Transverse colon (tissue), 4 donors: Measurements from ENCODE around the gene RAB3A. TPM values are rescaled to one million over a fixed set of nuclear protein-coding genes. Genes with fewer than 3 reads are reported as not detected.

Source experiments
- DNase-seq: peaks from one replicate; pipeline ENCODE4 v3.0.0-alpha.2; 2019
- H3K27ac ChIP-seq, 4 donors: fragments of 200-600 bp; sonication (generic); 2 replicates each; pipeline ENCODE4 v1.5.1; 2016 to 2018; ENCODE audit warnings: inconsistent platforms in 4 of 4
- H3K27me3 ChIP-seq: fragments of 200-600 bp; sonication (generic); 2 replicates; pipeline ENCODE4 v1.5.1; 2017; ENCODE audit warnings: inconsistent platforms
- H3K36me3 ChIP-seq, 4 donors: fragments of 200-600 bp; sonication (generic); 2 replicates each; pipeline ENCODE4 v1.5.1; 2017 to 2019; ENCODE audit warnings: inconsistent platforms in 4 of 4
- H3K4me1 ChIP-seq, 4 donors: fragments of 200-600 bp; sonication (generic); 2 replicates each; pipeline ENCODE4 v1.5.1; 2017 to 2020; ENCODE audit warnings: inconsistent platforms in 4 of 4
- H3K4me3 ChIP-seq, 4 donors: fragments of 200-600 bp; sonication (generic); 1 replicate in 1 of 4; 2 replicates in 3 of 4; pipeline versions ENCODE4 v1.5.1 to v1.6.1; 2017 to 2019; ENCODE audit warnings: inconsistent platforms in 4 of 4
- H3K9me3 ChIP-seq, 2 donors: fragments of 200-600 bp; sonication (generic); 2 replicates each; pipeline ENCODE4 v1.5.1; 2017 to 2019; ENCODE audit warnings: inconsistent platforms in 2 of 2
- EP300 ChIP-seq: sonication (generic); formaldehyde crosslinking; IDR thresholded peaks from one replicate; pipeline ENCODE4 v1.6.1; 2017; ENCODE audit warnings: antibody characterized with exemption, low read depth
- POLR2A ChIP-seq: fragments of 450-650 bp; IDR thresholded peaks from one replicate; pipeline ENCODE4 v1.6.1; 2016; ENCODE audit warnings: antibody characterized with exemption, mild to moderate bottlenecking, moderate library complexity
- POLR2AphosphoS5 ChIP-seq, 3 donors: sonication (generic); formaldehyde crosslinking; IDR thresholded peaks; one replicate each; pipeline ENCODE4 v1.6.1; 2016; ENCODE audit warnings: antibody characterized with exemption in 3 of 3
- WGBS, 2 donors: methylation state at CpG; one replicate each; pipeline ENCODE4 v1.1.5; 2018; ENCODE audit warnings: low coverage in 1 of 2; 5-methylcytosine and 5-hydroxymethylcytosine counted together
- in situ Hi-C, 4 donors: fragments of 200-750 bp; cut with MboI; loops; one replicate each; pipeline versions ENCODE4 v1.15.0 to v1.15.1; 2017; ENCODE audit warnings: low sequenced_read_pairs in 3 of 4, low pct_ligation_motif_present in 1 of 4, low pct_unique_long_range_greater_than_20kb in 1 of 4
- intact Hi-C: fragments of 100-400 bp; cut with DNase I; formaldehyde crosslinking; loops from one replicate; pipeline ENCODE4 v1.15.1; 2023; ENCODE audit warnings: low total_unique reads
- total RNA-seq, 4 donors: library from RNA; depleted of rRNA; stranded (reverse); fragments of >200 nt; gene quantifications; one replicate each; pipeline ENCODE4 v1.1.0, GENCODE V29; 2016
- TF ChIP-seq, protein P1 (sequence below), 5 experiments: fragments of 200-600 bp in 3 of 5; fragments of 450-650 bp in 2 of 5; sonication (generic) in 3 of 5; IDR thresholded peaks; 1 replicate in 2 of 5; 2 replicates in 3 of 5; pipeline ENCODE4 v1.5.1; 2016 to 2017; ENCODE audit warnings: antibody characterized with exemption in 5 of 5, inconsistent platforms in 3 of 5, mild to moderate bottlenecking in 2 of 5, moderate library complexity in 1 of 5

Gene RAB3A
- total RNA-seq, 4 donors from 2014 or later, result 2.2 to 8.6 (median 3.8) TPM; not detected in 1

DNA sequence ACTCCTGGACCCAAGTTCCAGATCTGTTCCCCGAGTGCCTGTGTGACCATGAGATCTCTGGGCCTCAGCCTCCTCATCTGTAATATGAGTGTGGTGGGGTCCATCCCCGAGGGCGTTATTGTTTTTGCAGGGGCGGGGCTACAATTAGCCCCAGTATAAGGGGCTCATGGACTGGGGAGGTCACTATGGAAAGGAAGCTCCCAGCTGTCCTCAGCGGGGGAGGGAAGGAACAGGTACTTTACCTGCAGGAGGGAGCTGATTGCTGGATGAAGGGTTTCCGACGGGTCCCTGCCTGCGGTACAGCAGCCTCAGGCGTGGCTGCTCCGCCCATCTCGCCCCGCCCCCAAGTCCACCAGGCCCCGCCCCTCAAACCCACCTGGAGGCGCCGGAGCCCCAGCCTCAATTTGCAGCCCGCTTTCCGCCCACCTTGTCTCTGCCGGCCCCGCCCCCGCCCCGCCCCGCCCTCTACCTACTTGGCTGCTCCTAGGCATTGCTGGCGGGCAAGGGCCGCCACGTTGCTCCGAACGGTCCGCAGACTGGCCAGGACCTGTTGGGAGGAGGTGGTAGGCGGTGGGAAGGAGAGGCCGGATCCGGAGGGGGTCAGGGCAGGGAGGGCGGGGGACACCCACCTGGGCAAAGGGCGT lies 16.9 kb upstream of the RAB3A start:
- intact Hi-C loops, result no loop called here
- in situ Hi-C loops, result loop anchor here in 1 of 4 donors (25.0 kb wide), 1 partner anchor 117 kb away; the partner anchor contains the start of gene PGPEP1
- H3K9me3 ChIP-seq, result no peaks in the 10 kb centered on the region
- no peaks in the 10 kb centered on the region for H3K36me3 ChIP-seq
- H3K27me3 ChIP-seq, result peaks cover 38% of the 10 kb centered on the region
- no peak overlapping the region for H3K27ac ChIP-seq
- TF ChIP-seq POLR2AphosphoS5 (IDR thresholded peaks at IDR 0.05), result no peak
- H3K4me1 ChIP-seq, result peaks cover 0 to 21% (median 13%) of the 10 kb centered on the region in 4 donors
- WGBS, 2 donors, result 13% methylated on average over 14 of the region's 33 CpGs; no CpG with 5 or more reads in 1 of the 2 donors
- DNase-seq, result no peak
- no peak overlapping the region for H3K4me3 ChIP-seq

DNA sequence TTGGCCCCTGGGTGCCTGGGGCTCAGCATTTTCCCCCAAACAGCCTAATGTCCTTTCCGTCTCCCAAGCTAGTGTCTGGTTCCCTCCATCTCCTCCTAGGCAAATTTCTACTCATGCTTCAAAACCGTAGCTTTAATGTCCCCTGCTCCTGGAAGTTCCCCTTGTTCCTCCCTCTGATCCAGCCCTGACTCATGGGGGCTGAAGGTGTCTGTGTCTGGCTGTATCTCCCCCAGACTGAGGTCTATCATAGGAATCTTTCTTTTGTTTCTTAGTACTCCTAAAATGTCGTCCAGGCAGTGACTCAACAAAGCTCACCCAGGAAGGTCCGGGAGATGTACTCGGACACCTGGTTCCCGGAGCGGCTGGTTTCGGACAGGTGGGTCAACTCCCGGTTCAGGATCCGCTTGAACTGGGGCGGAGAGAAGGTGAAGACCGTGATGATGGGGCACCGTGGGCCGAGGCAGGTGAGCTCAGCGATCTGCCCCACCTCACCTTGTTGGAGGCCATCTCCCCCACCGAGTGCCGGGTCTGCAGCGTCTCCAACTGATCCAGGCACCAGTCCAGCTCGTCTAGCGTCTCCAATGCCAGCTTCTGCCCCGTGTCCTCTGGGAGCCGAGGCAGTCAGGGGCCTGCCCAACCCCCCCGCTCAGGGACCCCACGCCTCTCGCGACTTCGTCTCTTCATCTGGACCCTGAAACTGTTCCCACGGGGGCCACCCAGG lies 16.2 kb upstream of the RAB3A start:
- Histone ChIP-seq H3K36me3 (no peaks in the 10 kb centered on the region), H3K4me1 (peaks cover 0 to 15% (median 12%) of the 10 kb centered on the region in 4 donors), H3K27ac (no peak overlapping the region), H3K27me3 (peaks cover 31% of the 10 kb centered on the region), H3K9me3 (no peaks in the 10 kb centered on the region), H3K4me3 (no peak overlapping the region)
- TF ChIP-seq POLR2A, result no peak
- TF ChIP-seq, protein P1, sequence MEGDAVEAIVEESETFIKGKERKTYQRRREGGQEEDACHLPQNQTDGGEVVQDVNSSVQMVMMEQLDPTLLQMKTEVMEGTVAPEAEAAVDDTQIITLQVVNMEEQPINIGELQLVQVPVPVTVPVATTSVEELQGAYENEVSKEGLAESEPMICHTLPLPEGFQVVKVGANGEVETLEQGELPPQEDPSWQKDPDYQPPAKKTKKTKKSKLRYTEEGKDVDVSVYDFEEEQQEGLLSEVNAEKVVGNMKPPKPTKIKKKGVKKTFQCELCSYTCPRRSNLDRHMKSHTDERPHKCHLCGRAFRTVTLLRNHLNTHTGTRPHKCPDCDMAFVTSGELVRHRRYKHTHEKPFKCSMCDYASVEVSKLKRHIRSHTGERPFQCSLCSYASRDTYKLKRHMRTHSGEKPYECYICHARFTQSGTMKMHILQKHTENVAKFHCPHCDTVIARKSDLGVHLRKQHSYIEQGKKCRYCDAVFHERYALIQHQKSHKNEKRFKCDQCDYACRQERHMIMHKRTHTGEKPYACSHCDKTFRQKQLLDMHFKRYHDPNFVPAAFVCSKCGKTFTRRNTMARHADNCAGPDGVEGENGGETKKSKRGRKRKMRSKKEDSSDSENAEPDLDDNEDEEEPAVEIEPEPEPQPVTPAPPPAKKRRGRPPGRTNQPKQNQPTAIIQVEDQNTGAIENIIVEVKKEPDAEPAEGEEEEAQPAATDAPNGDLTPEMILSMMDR (IDR thresholded peaks at IDR 0.05), result no peak
- TF ChIP-seq POLR2AphosphoS5 (IDR thresholded peaks at IDR 0.05), result no peak
- TF ChIP-seq EP300, result no peak
- in situ Hi-C loops, result loop anchor here in 1 of 4 donors (25.0 kb wide), 1 partner anchor 117 kb away; the partner anchor contains the start of gene PGPEP1
- intact Hi-C loops, result no loop called here
- 68 to 72% methylated on average over 2 to 27 of the region's 28 CpGs for WGBS, 2 donors
- DNase-seq, result no peak

- TF ChIP-seq EP300, result no peak
- TF ChIP-seq, protein P1 (IDR thresholded peaks at IDR 0.05), result no peak
- no peak for TF ChIP-seq POLR2AphosphoS5 (IDR thresholded peaks at IDR 0.05)
- TF ChIP-seq POLR2A, result no peak
- intact Hi-C loops (no loop called here), in situ Hi-C loops (loop anchor here in 1 of 4 donors (25.0 kb wide), 1 partner anchor 119 kb away; the partner anchor contains the start of gene PGPEP1)
- no peaks in the 10 kb centered on the region for H3K9me3 ChIP-seq
- no peaks in the 10 kb centered on the region for H3K36me3 ChIP-seq
- WGBS, 2 donors, result 80 to 84% methylated on average over 2 to 3 of the region's 3 CpGs
- no peak overlapping the region for H3K4me3 ChIP-seq
- no peak overlapping the region for H3K27ac ChIP-seq
- H3K27me3 ChIP-seq, result peaks cover 21% of the 10 kb centered on the region
- DNase-seq, result no peak
- peaks cover 0 to 3% (median 0%) of the 10 kb centered on the region in 4 donors for H3K4me1 ChIP-seq
These were observed 14.8 kb upstream of the RAB3A start for GRCh38 chr19:18218600-18218999.

- intact Hi-C loops (no loop called here), in situ Hi-C loops (loop anchor here in 1 of 4 donors (25.0 kb wide), 1 partner anchor 119 kb away; the partner anchor contains the start of gene PGPEP1)
- 92% methylated on average over 12 of the region's 17 CpGs; no CpG with 5 or more reads in 1 of the 2 donors for WGBS, 2 donors
- TF ChIP-seq, protein P1 (IDR thresholded peaks at IDR 0.05), result no peak
- TF ChIP-seq POLR2A (no peak), EP300 (no peak), POLR2AphosphoS5 (IDR thresholded peaks at IDR 0.05) (no peak)
- H3K27ac ChIP-seq, result no peak overlapping the region
- no peaks in the 10 kb centered on the region for H3K9me3 ChIP-seq
- H3K4me3 ChIP-seq, result no peak overlapping the region
- no peaks in the 10 kb centered on the region for H3K36me3 ChIP-seq
- no peak for DNase-seq
- H3K4me1 ChIP-seq, result peaks cover 0 to 3% (median 0%) of the 10 kb centered on the region in 4 donors
- peaks cover 21% of the 10 kb centered on the region for H3K27me3 ChIP-seq
These were observed 14.3 kb upstream of the RAB3A start for GRCh38 chr19:18218159-18218558.
